SKM-1 (cell line): ENCODE measurements around the gene EFEMP1.
"Not testable (repeated sequence)": the region's sequence is repeated elsewhere in the genome, so short reads cannot be mapped to it uniquely, and the experiment has no call there.

ENCODE experiments used
- DNase-seq: peaks from one replicate; lab custom pipeline; 2025; ENCODE audit not compliant: unreplicated experiment; lab: John Stamatoyannopoulos, UW

Gene EFEMP1

DNA sequence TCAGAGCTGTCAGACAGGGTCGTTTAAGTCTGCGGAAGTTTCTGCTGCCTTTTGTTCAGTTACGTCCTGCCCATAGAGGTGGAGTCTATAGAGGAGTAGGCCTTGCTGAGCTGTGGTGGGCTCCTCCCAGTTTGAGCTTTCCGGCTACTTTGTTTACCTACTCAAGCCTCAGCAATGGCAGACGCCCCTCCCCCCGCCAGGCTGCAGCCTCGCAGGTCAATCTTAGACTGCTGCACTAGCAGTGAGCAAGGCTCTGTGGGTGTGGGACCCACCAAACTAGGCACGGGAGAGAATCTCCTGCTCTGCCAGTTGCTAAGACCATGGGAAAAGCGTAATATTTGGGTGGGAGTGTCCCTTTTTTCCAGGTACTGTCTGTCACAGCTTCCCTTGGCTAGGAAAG, 86.5 kb downstream of the EFEMP1 start:
- no peak for DNase-seq

DNA sequence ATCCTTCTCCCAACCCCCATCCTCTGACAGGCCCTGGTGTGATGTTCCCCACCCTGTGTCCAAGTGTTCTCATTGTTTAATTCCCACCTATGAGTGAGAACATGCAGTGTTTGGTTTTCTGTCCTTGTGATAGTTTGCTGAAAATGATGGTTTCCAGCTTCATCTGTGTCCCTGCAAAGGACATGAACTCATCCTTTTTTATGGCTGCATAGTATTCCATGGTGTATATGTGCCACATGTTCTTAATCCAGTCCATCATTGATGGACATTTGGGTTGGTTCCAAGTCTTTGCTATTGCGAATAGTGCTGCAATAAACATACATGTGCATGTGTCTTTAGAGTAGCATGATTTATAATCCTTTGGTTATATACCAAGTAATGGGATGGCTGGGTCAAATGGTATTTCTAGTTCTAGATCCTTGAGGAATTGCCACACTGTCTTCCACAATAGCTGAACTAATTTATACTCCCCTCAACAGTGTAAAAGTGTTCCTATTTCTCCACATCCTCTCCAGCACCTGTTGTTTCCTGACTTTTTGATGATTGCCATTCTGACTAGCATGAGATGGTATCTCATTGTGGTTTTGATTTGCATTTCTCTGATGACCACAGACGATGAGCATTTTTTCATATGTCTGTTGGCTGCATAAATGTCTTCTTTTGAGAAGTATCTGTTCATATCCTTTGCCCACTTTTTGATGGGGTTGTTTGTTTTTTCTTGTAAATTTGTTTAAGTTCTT, 91.7 kb downstream of the EFEMP1 start:
- DNase-seq: not testable (repeated sequence)

DNA sequence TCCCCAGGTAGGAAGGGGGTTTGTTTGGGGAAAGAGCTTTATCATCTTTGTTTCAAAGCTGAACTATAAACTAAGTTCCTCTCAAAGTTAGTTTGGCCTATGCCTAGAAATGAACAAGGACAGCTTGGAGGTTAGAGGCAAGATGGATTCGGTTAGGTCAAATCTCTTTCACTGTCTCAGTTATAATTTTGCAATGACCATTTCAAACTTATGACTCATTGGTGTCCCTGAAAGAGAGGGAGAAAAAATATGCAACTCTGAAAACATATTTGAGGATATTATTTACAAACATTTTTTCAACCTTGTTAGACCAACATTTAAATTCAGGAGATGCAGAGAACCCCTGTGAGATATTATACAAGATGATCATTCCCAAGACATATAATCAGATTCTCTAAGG, 95.7 kb downstream of the EFEMP1 start:
- no peak for DNase-seq

DNA sequence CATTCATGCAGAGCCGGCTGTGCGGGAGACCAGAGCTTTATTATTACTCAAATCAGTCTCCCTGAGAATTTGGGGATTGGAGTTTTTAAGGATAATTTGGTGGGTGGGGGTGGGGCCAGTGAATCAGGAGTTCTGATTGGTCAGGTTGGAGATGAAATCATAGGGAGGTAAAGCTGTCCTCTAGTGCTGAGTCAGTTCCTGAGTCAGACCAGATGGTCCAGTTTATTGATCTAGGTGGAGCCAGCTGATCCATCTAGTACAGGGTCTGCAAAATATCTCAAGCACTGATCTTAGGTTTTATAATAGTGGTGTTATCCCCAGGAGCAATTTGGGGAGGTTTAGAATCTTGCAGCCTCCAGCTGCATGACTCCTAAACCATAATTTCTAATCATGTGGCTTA, 96.2 kb downstream of the EFEMP1 start:
- not testable (repeated sequence) for DNase-seq

DNA sequence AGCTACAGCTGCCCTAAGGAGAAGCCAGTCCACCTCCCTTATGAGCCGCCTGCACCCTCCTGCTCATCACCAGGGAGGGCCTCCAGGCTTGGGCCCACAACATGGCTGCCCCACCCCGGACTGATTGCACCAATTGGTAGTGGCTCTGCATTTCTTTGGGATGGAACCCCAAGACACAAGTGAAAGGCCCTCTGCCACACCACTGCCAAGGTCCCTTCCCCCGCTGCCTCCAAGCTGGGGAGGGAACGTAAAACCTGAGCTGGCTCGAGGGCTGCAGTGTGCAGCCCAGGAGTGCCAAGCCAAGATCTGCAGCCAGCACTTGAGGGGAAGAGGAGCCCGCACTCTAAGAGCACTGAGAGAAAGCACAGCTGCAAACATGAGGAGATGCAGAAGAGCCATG, 97.3 kb downstream of the EFEMP1 start:
- no peak for DNase-seq

DNA sequence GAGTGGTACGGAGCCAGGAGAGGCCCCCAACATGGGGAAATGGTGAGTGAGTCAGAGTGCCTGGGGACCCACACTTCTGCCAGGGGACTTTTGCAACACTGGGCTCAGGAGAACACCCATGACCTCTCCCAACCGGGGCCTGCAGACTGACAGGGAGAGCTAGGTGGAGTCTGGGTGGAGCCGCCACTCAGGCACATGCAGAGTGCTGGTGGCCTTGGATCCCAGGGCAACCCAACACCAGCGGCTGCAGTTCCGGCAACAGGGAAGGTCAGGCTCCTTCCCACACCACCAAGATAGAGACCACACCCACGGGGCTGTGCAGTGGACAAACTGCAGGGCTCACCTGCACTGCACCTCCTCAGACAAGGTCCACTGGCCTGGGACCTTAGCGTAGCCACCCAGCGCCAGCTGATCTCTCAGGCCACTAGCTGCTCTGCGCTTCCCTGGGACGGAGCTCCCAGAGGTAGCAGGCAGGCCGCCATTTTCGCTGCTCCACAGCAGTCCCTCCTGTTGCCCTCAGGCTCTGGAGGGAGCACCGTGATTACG, 99.0 kb downstream of the EFEMP1 start:
- no peak for DNase-seq
